ENCODE data around the gene POLR2E. TPM values are rescaled to one million over a fixed set of nuclear protein-coding genes. Genes with fewer than 3 reads are reported as not detected.

The POLR2E gene
- total and polyA plus RNA-seq, 2 of the 8 experiments (the other 6 are each of a cell fraction or from before 2014, with no cell fraction given) = 281 to 381 TPM

GRCh38 chr19:1068009-1069001, 26.9 kb downstream of the POLR2E start (continued):
- TF ChIP-seq BCL11A (IDR thresholded peaks at IDR 0.05; ENCODE audit: low read depth in 2 of 2, low read length in 2 of 2) (no peak), SP1 (IDR thresholded peaks at IDR 0.05; ENCODE audit: low read depth, low read length) (no peak), RAD21 (IDR thresholded peaks at IDR 0.05 in 1 of 2, conservative IDR thresholded peaks at IDR 0.05 in 1 of 2; ENCODE audit: low read depth in 2 of 2, low read length in 2 of 2) (no peak)
